ENCODE measurements around the gene BICRAL.
A peak's percentile ranks its signal among the peaks of the same experiment; 100 is the strongest.

The BICRAL gene

DNA sequence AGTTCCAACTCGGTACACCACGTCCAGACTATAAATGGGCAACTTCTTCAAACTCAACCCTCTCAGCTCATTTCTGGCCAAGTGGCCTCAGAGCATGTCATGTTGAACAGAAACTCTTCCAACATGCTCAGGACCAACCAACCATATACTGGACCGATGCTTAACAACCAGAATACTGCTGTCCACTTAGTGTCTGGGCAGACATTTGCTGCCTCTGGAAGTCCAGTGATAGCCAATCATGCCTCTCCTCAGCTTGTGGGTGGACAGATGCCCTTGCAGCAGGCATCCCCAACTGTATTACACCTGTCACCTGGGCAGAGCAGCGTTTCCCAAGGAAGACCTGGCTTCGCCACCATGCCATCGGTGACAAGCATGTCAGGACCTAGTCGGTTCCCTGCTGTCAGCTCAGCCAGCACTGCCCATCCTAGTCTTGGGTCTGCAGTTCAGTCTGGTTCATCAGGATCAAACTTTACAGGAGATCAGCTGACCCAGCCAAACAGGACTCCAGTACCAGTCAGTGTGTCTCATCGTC is 47.8 kb downstream of the BICRAL start:
- Mint-ChIP-seq H3K9me3 (no peaks in the 10 kb centered on the region), H3K27me3 (ENCODE audit: low read depth) (no peaks in the 10 kb centered on the region), H3K4me3 (no peak overlapping the region), H3K27ac (no peak overlapping the region), H3K36me3 (ENCODE audit: low read depth) (peaks cover 33% of the 10 kb centered on the region), H3K4me1 (ENCODE audit: low read depth) (no peaks in the 10 kb centered on the region)

DNA sequence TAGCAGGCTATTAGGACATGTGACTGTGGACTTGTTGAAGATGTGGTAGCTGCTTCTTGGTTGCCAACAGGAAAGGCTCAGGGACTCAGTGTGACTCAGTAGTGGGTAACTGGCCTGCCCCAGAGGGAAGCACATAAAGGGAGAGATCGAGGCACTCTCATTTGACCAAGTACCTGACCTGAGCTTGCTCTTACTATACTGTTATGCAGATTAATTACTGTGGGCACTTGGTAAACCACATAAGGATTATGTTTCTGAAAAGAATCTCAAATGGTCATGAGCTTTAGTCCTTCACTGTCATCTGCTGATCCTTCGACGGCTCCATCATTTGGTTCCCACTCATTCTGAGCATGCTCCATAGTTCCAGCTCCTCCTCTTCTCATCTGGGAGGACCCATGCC is 49.4 kb downstream of the BICRAL start:
- Mint-ChIP-seq H3K4me1 (ENCODE audit: low read depth) (no peaks in the 10 kb centered on the region), H3K36me3 (ENCODE audit: low read depth) (peaks cover 34% of the 10 kb centered on the region), H3K27ac (no peak overlapping the region), H3K9me3 (no peaks in the 10 kb centered on the region), H3K4me3 (no peak overlapping the region), H3K27me3 (ENCODE audit: low read depth) (no peaks in the 10 kb centered on the region)

DNA sequence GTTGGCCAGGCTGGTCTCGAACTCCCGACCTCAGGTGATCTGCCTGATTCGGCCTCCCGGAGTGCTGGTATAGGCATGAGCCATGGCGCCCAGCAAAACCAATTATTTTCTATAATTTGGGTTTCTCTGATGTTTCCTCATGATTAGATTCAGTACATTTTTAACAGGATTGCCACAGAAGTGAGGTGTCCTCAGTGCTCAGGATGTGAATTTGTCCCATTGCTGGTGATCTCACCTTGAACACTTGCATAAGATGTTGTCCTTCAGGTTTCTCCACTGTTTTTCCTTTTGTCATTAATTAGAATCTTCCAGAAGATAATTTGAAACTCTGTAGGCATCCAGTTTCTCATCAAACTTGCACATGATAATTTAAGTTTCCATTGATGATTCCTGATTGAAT is 52.2 kb downstream of the BICRAL start:
- no peaks in the 10 kb centered on the region for H3K27me3 Mint-ChIP-seq (ENCODE audit: low read depth)
- H3K36me3 Mint-ChIP-seq (ENCODE audit: low read depth), result peaks cover 20% of the 10 kb centered on the region
- no peak overlapping the region for H3K4me3 Mint-ChIP-seq
- H3K9me3 Mint-ChIP-seq, result no peaks in the 10 kb centered on the region
- H3K4me1 Mint-ChIP-seq (ENCODE audit: low read depth), result no peaks in the 10 kb centered on the region
- H3K27ac Mint-ChIP-seq, result no peak overlapping the region

DNA sequence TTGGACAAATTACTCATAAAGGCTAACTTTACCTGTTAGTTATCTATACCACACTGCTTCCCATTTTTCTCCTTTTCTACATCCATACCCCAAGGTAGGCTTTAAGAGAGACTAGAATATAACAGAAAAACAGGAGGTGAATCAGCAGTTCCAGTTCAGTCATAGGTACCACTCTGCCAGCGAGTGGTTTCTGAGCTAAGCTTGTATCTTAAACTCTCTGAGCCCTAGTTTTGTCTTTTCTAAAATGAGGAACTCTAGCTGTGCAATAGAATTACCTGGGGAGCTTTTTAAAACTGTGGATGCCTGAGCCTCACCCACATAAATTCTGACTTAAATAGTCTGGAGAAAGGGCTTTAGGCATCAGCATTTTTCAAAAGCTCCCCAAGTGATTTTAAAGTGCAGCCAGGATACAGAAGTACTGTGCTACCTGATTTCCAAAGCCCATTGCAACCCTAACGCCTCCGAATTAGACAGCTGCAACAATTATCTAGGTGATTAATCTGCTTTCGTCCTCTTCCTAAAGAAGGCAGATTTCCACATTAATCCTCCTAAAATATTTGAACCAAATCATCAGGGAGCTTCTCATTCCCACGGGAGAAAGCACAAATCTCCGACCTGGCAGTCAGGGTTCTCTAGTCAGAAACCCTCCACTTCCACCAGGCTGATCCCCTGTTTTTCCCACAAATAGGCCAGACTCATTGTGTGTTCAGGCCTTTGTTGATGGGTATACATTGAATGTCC is 60.2 kb downstream of the BICRAL start:
- Mint-ChIP-seq H3K27me3 (ENCODE audit: low read depth) (no peaks in the 10 kb centered on the region), H3K4me3 (no peak overlapping the region), H3K4me1 (ENCODE audit: low read depth) (peaks cover 1% of the 10 kb centered on the region), H3K27ac (no peak overlapping the region), H3K36me3 (ENCODE audit: low read depth) (peaks cover 13% of the 10 kb centered on the region), H3K9me3 (no peaks in the 10 kb centered on the region)

DNA sequence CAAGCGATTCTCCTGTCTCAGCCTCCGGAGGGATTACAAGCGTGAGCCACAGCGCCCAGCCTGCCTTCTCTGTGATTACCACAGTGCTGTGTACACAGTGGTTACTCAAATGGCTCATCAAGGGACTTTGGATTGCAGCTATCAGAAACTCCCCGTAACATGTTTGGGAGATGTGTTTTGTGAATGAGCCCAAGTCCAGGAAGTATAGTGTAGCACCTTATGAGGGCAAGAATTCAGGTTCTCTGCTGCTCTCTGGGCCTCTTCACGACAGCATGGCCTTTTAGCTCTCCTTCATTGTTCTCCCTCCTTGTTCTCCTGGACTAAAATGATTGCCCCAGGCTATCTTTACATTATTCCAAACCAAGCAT is 63.5 kb downstream of the BICRAL start:
- no peak overlapping the region for H3K27ac Mint-ChIP-seq
- H3K27me3 Mint-ChIP-seq (ENCODE audit: low read depth), result no peaks in the 10 kb centered on the region
- H3K4me1 Mint-ChIP-seq (ENCODE audit: low read depth), result peaks cover 1% of the 10 kb centered on the region
- no peak overlapping the region for H3K4me3 Mint-ChIP-seq
- H3K9me3 Mint-ChIP-seq, result no peaks in the 10 kb centered on the region
- peaks cover 13% of the 10 kb centered on the region for H3K36me3 Mint-ChIP-seq (ENCODE audit: low read depth)

DNA sequence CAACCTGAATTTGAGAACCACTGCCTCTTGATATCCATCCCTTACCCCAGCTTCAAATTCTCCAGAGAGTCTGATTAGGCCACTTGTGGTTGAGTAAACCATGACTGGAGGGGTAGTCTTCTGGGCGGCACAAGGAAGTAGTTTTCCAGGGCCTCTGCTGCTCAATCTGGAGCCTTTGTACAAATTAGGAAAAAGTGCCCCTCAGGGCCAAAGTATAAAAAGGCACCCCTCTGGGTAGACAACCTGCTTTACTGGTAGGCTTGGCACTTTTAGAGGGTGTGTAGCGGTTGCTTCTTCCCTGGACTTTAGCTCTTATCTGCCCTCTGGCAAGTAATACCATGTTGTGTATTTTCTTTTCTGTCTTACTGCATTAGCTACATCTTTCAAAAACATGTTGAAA is 64.7 kb downstream of the BICRAL start:
- no peaks in the 10 kb centered on the region for H3K9me3 Mint-ChIP-seq
- no peak overlapping the region for H3K4me3 Mint-ChIP-seq
- no peak overlapping the region for H3K27ac Mint-ChIP-seq
- peaks cover 11% of the 10 kb centered on the region for H3K36me3 Mint-ChIP-seq (ENCODE audit: low read depth)
- H3K4me1 Mint-ChIP-seq (ENCODE audit: low read depth), result peaks cover 1% of the 10 kb centered on the region
- no peaks in the 10 kb centered on the region for H3K27me3 Mint-ChIP-seq (ENCODE audit: low read depth)

DNA sequence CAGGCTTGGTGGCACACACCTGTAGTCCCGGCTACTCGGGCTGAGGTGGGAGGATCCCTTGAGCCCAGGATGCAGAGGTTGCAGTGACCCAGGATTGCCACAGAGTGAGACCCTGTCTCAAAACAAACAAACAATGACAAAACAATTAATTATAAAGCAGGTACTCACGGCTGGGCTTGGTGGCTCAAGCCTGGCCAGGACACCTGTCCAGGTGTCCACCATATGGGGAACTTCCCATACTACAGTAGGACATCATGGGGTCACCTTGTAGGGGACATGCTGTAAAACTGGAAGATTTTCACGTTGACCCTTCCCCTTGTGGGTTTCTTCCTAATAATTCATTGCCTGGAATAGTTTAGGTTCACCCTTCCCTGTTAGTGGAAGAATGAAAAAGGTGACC is 66.8 kb downstream of the BICRAL start:
- no peaks in the 10 kb centered on the region for H3K9me3 Mint-ChIP-seq
- no peaks in the 10 kb centered on the region for H3K27me3 Mint-ChIP-seq (ENCODE audit: low read depth)
- no peaks in the 10 kb centered on the region for H3K4me1 Mint-ChIP-seq (ENCODE audit: low read depth)
- H3K4me3 Mint-ChIP-seq, result no peak overlapping the region
- H3K27ac Mint-ChIP-seq, result no peak overlapping the region
- peaks cover 16% of the 10 kb centered on the region for H3K36me3 Mint-ChIP-seq (ENCODE audit: low read depth)

DNA sequence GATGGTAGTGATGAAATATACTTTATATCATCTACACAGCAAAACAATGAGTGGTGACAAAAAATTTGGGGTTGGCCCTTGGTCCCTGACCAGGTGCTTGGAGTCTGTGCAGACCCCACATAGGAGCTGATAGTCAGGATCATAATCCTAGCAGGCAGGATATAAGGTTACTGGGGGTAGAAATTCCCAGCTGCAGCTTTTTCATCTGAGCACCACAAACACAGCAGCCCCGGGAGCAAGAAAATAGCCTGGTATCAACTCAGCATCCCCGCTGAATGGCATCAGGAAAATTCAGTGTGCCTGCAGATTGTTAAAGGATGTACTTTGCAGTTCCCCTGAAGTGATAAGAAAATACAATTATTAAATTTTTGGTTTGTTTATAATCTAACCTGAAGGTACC is 69.7 kb downstream of the BICRAL start:
- Mint-ChIP-seq H3K4me3 (no peak overlapping the region), H3K4me1 (ENCODE audit: low read depth) (no peaks in the 10 kb centered on the region), H3K27ac (no peak overlapping the region), H3K9me3 (no peaks in the 10 kb centered on the region), H3K27me3 (ENCODE audit: low read depth) (no peaks in the 10 kb centered on the region), H3K36me3 (ENCODE audit: low read depth) (peaks cover 14% of the 10 kb centered on the region)

DNA sequence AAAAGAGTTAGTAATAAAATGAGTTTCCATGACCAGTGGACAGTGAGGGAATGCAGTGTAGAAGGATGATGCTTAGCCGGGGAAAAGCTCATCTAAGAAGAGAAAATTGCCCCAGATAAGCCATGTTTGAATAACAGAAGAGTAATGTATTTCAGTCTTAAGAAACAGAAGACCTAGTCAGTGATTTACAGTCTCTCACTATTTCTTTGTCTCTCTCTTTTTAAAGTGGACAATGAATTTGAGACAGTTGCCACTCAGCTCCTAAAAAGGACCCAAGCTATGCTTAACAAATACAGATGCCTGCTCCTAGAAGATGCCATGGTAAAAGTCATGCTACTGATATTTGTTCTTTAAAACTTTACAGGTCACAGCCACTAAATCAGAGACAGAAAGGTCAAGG is 78.2 kb downstream of the BICRAL start:
- Mint-ChIP-seq H3K4me1 (ENCODE audit: low read depth) (no peaks in the 10 kb centered on the region), H3K4me3 (no peak overlapping the region), H3K36me3 (ENCODE audit: low read depth) (peaks cover 37% of the 10 kb centered on the region), H3K27ac (no peak overlapping the region), H3K27me3 (ENCODE audit: low read depth) (no peaks in the 10 kb centered on the region), H3K9me3 (no peaks in the 10 kb centered on the region)

DNA sequence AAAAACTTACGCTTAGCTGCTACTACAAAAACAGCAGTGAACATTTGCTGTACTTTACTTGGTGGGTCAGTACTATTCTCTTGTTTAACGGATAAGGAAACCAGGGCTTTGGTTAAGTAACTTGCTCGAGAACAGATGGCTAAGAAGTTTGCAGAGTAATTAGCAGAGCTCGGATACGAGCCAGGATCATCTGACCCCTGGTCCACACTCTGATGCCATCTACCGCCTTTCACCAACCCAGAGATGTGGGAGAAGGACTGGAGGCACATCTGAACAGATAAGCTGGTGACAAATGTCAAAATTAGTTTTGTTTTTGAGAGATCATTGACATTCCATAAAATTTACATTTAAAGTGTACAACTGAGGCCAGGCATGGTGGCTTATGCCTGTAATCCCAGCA is 78.6 kb downstream of the BICRAL start:
- Mint-ChIP-seq H3K4me1 (ENCODE audit: low read depth) (no peaks in the 10 kb centered on the region), H3K4me3 (no peak overlapping the region), H3K9me3 (no peaks in the 10 kb centered on the region), H3K27ac (no peak overlapping the region), H3K27me3 (ENCODE audit: low read depth) (no peaks in the 10 kb centered on the region), H3K36me3 (ENCODE audit: low read depth) (peaks cover 38% of the 10 kb centered on the region)

DNA sequence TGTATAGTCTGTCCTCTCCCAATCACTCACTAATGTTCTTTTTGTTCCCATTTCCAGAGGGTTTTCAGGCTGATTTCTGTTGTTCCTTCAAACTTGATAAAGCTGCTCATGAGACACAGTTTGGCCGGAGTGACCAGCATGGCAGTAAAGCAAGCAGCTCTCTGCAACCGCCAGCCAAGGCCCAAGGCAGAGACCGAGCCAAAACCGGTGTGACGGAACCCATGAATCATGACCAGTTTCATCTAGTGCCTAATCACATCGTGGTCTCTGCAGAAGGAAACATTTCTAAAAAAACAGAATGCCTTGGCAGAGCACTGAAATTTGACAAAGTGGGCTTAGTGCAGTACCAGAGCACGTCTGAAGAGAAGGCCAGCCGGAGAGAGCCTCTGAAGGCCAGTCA is 82.8 kb downstream of the BICRAL start:
- H3K27me3 Mint-ChIP-seq (ENCODE audit: low read depth), result no peaks in the 10 kb centered on the region
- H3K27ac Mint-ChIP-seq, result no peak overlapping the region
- H3K36me3 Mint-ChIP-seq (ENCODE audit: low read depth), result peaks cover 44% of the 10 kb centered on the region
- no peaks in the 10 kb centered on the region for H3K9me3 Mint-ChIP-seq
- H3K4me1 Mint-ChIP-seq (ENCODE audit: low read depth), result peaks cover 3% of the 10 kb centered on the region
- no peak overlapping the region for H3K4me3 Mint-ChIP-seq

DNA sequence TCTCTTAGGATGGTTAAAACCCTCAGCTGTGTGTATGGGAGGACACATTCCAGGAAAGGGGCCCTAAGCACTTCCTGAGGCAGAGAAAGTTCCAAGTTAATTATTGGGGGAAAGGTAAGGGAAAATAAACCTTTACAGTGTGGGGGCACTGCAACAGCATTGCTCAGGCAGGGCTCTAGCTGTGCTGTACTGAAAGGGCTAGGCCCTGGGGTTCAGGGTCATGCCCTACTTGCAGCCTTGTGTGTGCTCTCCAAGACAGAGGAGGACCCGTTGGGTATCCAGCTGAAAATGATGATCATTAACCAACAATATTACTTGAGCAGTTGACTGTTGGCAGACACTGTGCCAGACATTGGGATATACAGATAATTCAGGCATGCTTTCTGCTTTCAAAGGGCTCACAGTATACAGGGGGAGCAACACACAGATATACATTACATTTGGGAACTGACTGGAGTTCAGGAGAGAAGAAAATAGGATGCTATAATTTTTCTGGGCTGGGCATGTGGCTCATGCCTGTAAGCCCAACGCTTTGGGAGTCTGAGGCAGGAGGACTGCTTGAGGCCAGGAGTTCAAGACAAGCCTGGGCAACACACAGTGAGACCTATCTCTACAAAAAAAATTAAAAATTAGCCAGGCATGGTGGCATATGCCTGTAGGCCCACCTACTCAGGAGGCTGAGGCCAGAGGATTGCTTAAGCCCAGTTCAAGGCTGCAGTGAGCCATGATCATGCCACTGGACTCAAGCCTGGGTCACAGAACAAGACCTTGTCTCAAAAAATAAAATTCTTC is 88.5 kb downstream of the BICRAL start:
- H3K36me3 Mint-ChIP-seq (ENCODE audit: low read depth), result peaks cover 16% of the 10 kb centered on the region
- no peak overlapping the region for H3K4me3 Mint-ChIP-seq
- peaks cover 4% of the 10 kb centered on the region for H3K4me1 Mint-ChIP-seq (ENCODE audit: low read depth)
- H3K27ac Mint-ChIP-seq, result no peak overlapping the region
- H3K27me3 Mint-ChIP-seq (ENCODE audit: low read depth), result no peaks in the 10 kb centered on the region
- no peaks in the 10 kb centered on the region for H3K9me3 Mint-ChIP-seq

DNA sequence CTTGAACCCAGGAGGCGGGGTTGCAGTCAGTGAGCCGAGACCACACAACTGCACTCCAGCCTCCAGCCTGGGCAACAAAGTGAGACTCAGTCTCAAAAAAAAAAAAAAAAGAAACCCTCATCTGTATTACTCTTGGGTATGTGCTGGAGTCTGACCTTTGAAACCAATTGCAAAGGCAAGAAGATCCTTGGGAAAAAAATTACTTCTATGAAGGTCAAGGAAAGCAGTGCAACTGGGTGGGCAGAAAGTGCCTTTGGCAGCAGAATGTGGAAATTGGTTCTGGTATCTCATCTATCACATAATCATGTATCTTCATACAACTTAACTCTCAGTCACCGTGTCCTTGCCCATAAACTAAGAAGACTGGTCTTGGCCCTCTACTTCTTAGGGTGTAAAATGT is 89.9 kb downstream of the BICRAL start:
- Mint-ChIP-seq H3K9me3 (no peaks in the 10 kb centered on the region), H3K36me3 (ENCODE audit: low read depth) (peaks cover 9% of the 10 kb centered on the region), H3K4me1 (ENCODE audit: low read depth) (peaks cover 4% of the 10 kb centered on the region), H3K27ac (no peak overlapping the region), H3K27me3 (ENCODE audit: low read depth) (no peaks in the 10 kb centered on the region), H3K4me3 (no peak overlapping the region)

DNA sequence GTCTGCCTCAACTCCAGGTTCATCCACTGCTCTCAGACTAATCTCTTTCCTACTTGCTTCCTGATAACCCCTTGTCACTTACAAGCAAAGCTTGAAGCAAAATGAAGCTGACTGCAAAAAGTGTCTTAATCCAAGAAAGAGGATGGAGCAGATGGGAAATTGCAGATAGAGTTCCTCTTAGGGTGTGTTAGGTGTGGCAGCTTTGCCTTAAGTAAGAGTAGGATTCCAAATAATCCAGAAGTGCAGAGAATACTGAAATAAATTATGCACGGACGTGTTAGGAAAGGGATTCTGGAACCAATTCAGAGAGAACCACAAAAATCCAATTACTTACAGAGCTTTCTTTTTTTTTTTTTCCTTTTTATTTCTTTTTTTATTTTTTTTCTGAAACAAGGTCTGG is 91.5 kb downstream of the BICRAL start:
- Mint-ChIP-seq H3K36me3 (ENCODE audit: low read depth) (no peaks in the 10 kb centered on the region), H3K4me3 (no peak overlapping the region), H3K9me3 (no peaks in the 10 kb centered on the region), H3K4me1 (ENCODE audit: low read depth) (peaks cover 2% of the 10 kb centered on the region), H3K27me3 (ENCODE audit: low read depth) (no peaks in the 10 kb centered on the region), H3K27ac (peak overlapping the region; percentile 29)

DNA sequence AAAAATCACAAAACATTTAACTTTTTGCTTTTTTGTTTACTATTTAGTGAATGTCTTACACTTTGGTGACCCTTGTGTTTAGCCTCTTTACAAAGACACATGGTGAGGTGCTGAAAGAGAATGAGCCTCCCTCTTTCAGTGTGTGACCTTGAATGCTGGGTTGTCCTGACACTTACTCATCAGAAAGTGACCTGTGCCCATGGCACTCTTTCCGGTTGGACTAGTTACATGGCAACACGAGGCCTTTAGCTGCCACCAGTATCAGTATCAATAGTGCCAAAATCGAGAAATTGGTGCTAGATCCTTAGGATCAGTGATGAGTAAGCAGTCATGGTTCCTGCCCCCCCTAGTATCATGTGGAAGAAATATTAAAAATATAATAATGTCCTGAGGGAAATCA is 95.8 kb downstream of the BICRAL start:
- no peak overlapping the region for H3K27ac Mint-ChIP-seq
- H3K9me3 Mint-ChIP-seq, result no peaks in the 10 kb centered on the region
- peaks cover 9% of the 10 kb centered on the region for H3K36me3 Mint-ChIP-seq (ENCODE audit: low read depth)
- H3K4me3 Mint-ChIP-seq, result no peak overlapping the region
- peaks cover 4% of the 10 kb centered on the region for H3K4me1 Mint-ChIP-seq (ENCODE audit: low read depth)
- H3K27me3 Mint-ChIP-seq (ENCODE audit: low read depth), result no peaks in the 10 kb centered on the region
